Panc1 (cell line): ENCODE measurements around the gene TRRAP. TPM values are rescaled to one million over a fixed set of nuclear protein-coding genes. Genes with fewer than 3 reads are reported as not detected.

Source experiments
- ATAC-seq: fragments of 200-7000 bp; cut with Tn5 transposase; 2 replicates; pipeline ENCODE4 v1.9.1; 2020; ENCODE audit warnings: mild to moderate bottlenecking, moderate library complexity
- BruUV-seq: library from RNA; stranded (reverse); fragments of 400-500 nt; replicated peaks from 2 replicates; lab custom pipeline; 2021; lab: Mats Ljungman, UMichigan
- CTCF ChIA-PET: fragments of 300-600 bp; sonication (Branson Sonifier 250); formaldehyde crosslinking; loops from one replicate; lab custom pipeline; 2022; ENCODE audit warnings: antibody characterized with exemption; lab: Charles Lee
- POLR2A ChIA-PET: fragments of 300-600 bp; sonication (Branson Sonifier 250); formaldehyde crosslinking; loops from one replicate; lab custom pipeline; 2022; ENCODE audit warnings: antibody characterized with exemption; lab: Charles Lee
- DNase-seq: peaks from one replicate; pipeline ENCODE4 v3.0.0-alpha.2; 2010; ENCODE audit warnings: low read depth, low spot score
- H3K27ac ChIP-seq: 2 replicates; pipeline ENCODE4 v1.5.1; 2011; ENCODE audit warnings: mild to moderate bottlenecking, low read length, inconsistent platforms
- H3K27me3 ChIP-seq: fragments of 200-500 bp; sonication (Bioruptor generic); 2 replicates; pipeline ENCODE4 v1.6.0; 2014; ENCODE audit warnings: low read length, inconsistent platforms; ENCODE audit not compliant: control insufficient read depth, insufficient read depth
- H3K36me3 ChIP-seq: fragments of 200-500 bp; sonication (Bioruptor generic); 2 replicates; pipeline ENCODE4 v1.5.1; 2014; ENCODE audit warnings: inconsistent platforms, mild to moderate bottlenecking, low read length, moderate library complexity; ENCODE audit not compliant: control insufficient read depth, insufficient read depth
- H3K4me1 ChIP-seq: 2 replicates; pipeline ENCODE4 v1.5.1; 2011; ENCODE audit warnings: inconsistent platforms, mild to moderate bottlenecking, low read length, moderate library complexity; ENCODE audit not compliant: control insufficient read depth, insufficient read depth
- H3K4me3 ChIP-seq, 2 experiments: 2 replicates each; pipeline ENCODE4 v1.5.1; 2011 to 2012; ENCODE audit warnings: low read depth in 2 of 2, low read length in 2 of 2, mild to moderate bottlenecking in 2 of 2, inconsistent platforms in 1 of 2, moderate library complexity in 1 of 2
- H3K9me3 ChIP-seq: fragments of 200-500 bp; sonication (Bioruptor generic); 2 replicates; pipeline ENCODE4 v1.5.1; 2014; ENCODE audit warnings: low read depth, mild to moderate bottlenecking, inconsistent platforms, low read length, moderate library complexity; ENCODE audit not compliant: control insufficient read depth, insufficient read depth
- POLR2AphosphoS5 ChIP-seq: IDR thresholded peaks from 2 replicates; pipeline ENCODE4 v1.6.1; 2012; ENCODE audit warnings: mild to moderate bottlenecking, low read depth, low read length, moderate library complexity
- SIN3A ChIP-seq: IDR thresholded peaks from 2 replicates; pipeline ENCODE4 v1.6.1; 2012; ENCODE audit warnings: low read depth, mild to moderate bottlenecking, low read length, moderate library complexity, borderline replicate concordance; ENCODE audit not compliant: insufficient read depth
- TCF7L2 ChIP-seq: IDR thresholded peaks from 2 replicates; pipeline ENCODE4 v1.6.1; 2011; ENCODE audit warnings: mild to moderate bottlenecking, low read depth, low read length, inconsistent platforms
- in situ Hi-C: cut with HindIII; loops from 2 replicates; pipeline ENCODE4 v1.10.0; 2016; ENCODE audit warnings: low sequenced_read_pairs, low pct_unique_long_range_greater_than_20kb
- intact Hi-C: fragments of 100-400 bp; cut with micrococcal nuclease; formaldehyde crosslinking; loops from one replicate; pipeline ENCODE4 v1.10.0; 2022; ENCODE audit not compliant: unreplicated experiment
- total RNA-seq: library from RNA; stranded (reverse); gene quantifications from one replicate; pipeline ENCODE4 v1.2.1, GENCODE V29; 2021; ENCODE audit not compliant: unreplicated experiment
- TF ChIP-seq, protein P1 (sequence below): fragments of 450-650 bp; IDR thresholded peaks from 2 replicates; pipeline ENCODE4 v1.5.1; 2017; ENCODE audit warnings: mild to moderate bottlenecking
- TF ChIP-seq, protein P2 (sequence below), 2 experiments: IDR thresholded peaks; 2 replicates each; pipeline ENCODE4 v1.6.1; 2011 to 2012; ENCODE audit warnings: low read depth in 2 of 2, control low read depth in 1 of 2, low read length in 1 of 2, mild to moderate bottlenecking in 1 of 2, moderate library complexity in 1 of 2; ENCODE audit not compliant: insufficient read depth in 1 of 2

The TRRAP gene
- total RNA-seq, 1 experiment from 2014 or later = 44.9 TPM

DNA sequence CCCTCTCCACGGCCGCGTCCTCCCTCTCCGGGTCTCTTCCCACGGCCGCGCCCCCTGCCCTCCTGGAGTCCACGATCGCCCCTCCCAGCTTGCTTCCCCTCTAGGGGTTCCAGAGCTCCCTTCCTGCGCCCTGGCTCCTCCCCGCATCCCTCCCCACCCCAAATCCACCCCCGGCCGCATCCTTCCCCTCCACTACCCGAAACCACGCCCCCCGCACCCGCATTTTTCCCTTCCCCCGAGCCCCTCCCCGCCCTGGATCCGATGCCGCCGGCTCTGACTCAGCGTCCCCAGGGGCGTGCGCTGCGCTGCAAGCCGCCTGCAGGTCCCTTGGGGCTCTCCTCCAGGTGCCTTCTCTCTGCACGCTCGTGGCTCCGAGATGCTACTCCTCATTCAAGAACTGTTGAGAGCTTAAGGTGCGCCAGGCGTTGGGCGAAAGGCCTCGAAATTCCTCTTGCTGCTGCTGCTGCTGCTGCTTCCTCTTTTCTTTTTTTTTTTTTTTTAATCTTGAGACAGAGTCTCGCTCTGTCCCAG lies 8.1 kb upstream of the TRRAP start:
- Histone ChIP-seq H3K27me3 (peaks cover 7% of the 10 kb centered on the region), H3K4me3 (peak overlapping the region; percentile 27 to 32), H3K9me3 (no peaks in the 10 kb centered on the region), H3K27ac (no peak overlapping the region), H3K4me1 (no peaks in the 10 kb centered on the region), H3K36me3 (no peaks in the 10 kb centered on the region)
- in situ Hi-C loops = no loop called here
- no peak for DNase-seq
- BruUV-seq = no TSS peak
- intact Hi-C loops = no loop called here
- ATAC-seq = peak; percentile 29; the same call in 1 of the 2 replicates
- POLR2A ChIA-PET = no interaction called here
- TF ChIP-seq TCF7L2 (no peak), POLR2AphosphoS5 (no peak), SIN3A (no peak)
- TF ChIP-seq, protein P1, sequence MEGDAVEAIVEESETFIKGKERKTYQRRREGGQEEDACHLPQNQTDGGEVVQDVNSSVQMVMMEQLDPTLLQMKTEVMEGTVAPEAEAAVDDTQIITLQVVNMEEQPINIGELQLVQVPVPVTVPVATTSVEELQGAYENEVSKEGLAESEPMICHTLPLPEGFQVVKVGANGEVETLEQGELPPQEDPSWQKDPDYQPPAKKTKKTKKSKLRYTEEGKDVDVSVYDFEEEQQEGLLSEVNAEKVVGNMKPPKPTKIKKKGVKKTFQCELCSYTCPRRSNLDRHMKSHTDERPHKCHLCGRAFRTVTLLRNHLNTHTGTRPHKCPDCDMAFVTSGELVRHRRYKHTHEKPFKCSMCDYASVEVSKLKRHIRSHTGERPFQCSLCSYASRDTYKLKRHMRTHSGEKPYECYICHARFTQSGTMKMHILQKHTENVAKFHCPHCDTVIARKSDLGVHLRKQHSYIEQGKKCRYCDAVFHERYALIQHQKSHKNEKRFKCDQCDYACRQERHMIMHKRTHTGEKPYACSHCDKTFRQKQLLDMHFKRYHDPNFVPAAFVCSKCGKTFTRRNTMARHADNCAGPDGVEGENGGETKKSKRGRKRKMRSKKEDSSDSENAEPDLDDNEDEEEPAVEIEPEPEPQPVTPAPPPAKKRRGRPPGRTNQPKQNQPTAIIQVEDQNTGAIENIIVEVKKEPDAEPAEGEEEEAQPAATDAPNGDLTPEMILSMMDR = no peak
- TF ChIP-seq, protein P2, sequence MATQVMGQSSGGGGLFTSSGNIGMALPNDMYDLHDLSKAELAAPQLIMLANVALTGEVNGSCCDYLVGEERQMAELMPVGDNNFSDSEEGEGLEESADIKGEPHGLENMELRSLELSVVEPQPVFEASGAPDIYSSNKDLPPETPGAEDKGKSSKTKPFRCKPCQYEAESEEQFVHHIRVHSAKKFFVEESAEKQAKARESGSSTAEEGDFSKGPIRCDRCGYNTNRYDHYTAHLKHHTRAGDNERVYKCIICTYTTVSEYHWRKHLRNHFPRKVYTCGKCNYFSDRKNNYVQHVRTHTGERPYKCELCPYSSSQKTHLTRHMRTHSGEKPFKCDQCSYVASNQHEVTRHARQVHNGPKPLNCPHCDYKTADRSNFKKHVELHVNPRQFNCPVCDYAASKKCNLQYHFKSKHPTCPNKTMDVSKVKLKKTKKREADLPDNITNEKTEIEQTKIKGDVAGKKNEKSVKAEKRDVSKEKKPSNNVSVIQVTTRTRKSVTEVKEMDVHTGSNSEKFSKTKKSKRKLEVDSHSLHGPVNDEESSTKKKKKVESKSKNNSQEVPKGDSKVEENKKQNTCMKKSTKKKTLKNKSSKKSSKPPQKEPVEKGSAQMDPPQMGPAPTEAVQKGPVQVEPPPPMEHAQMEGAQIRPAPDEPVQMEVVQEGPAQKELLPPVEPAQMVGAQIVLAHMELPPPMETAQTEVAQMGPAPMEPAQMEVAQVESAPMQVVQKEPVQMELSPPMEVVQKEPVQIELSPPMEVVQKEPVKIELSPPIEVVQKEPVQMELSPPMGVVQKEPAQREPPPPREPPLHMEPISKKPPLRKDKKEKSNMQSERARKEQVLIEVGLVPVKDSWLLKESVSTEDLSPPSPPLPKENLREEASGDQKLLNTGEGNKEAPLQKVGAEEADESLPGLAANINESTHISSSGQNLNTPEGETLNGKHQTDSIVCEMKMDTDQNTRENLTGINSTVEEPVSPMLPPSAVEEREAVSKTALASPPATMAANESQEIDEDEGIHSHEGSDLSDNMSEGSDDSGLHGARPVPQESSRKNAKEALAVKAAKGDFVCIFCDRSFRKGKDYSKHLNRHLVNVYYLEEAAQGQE (IDR thresholded peaks at IDR 0.05; ENCODE audit: insufficient read depth in 1 of 2, low read depth in 2 of 2, low read length in 1 of 2) = no peak
- CTCF ChIA-PET = interaction anchor here (0.6 to 1.0 kb wide), 3 partner anchors 25 to 426 kb away, joined by 3 to 5 read pairs (median 5); no protein-coding TSS in a partner anchor

GRCh38 chr7:98870807-98871491 lies 7.4 kb upstream of the TRRAP start:
- Histone ChIP-seq H3K9me3 (no peaks in the 10 kb centered on the region), H3K27ac (no peak overlapping the region), H3K4me3 (no peak overlapping the region), H3K4me1 (no peaks in the 10 kb centered on the region), H3K27me3 (peaks cover 7% of the 10 kb centered on the region), H3K36me3 (no peaks in the 10 kb centered on the region)
- BruUV-seq = no TSS peak
- ATAC-seq (peak; percentile 15; the same call in 1 of the 2 replicates), DNase-seq (no peak)
- in situ Hi-C loops (no loop called here), intact Hi-C loops (no loop called here)
- ChIA-PET POLR2A (no interaction called here), CTCF (interaction anchor here (1.0 kb wide), 1 partner anchor 24 kb away, joined by 3 read pairs; no protein-coding TSS in a partner anchor)
- TF ChIP-seq, protein P2 (IDR thresholded peaks at IDR 0.05; ENCODE audit: insufficient read depth in 1 of 2, low read depth in 2 of 2, low read length in 1 of 2) = no peak
- TF ChIP-seq, protein P1 = no peak
- no peak for TF ChIP-seq SIN3A
- no peak for TF ChIP-seq POLR2AphosphoS5
- no peak for TF ChIP-seq TCF7L2
